CD4-positive, alpha-beta T cell (primary cell): Measurements from ENCODE around the gene C20orf144. TPM values are rescaled to one million over a fixed set of nuclear protein-coding genes. Genes with fewer than 3 reads are reported as not detected.
A peak's percentile ranks its signal among the peaks of the same experiment; 100 is the strongest.

Experiments
- ATAC-seq: fragments of 200-7000 bp; cut with Tn5 transposase; one replicate; pipeline ENCODE4 v1.10.0; 2022; ENCODE audit warnings: mild to moderate bottlenecking; ENCODE audit not compliant: poor library complexity
- CTCF ChIA-PET: fragments of 350-600 bp; sonication (Branson Sonifier 250); formaldehyde crosslinking; loops from one replicate; lab custom pipeline; 2021; ENCODE audit warnings: antibody characterized with exemption, inconsistent platforms; lab: Charles Lee
- POLR2A ChIA-PET: fragments of 350-600 bp; sonication (Branson Sonifier 250); formaldehyde crosslinking; loops from one replicate; lab custom pipeline; 2021; ENCODE audit warnings: antibody characterized with exemption, inconsistent platforms; lab: Charles Lee
- DNase-seq, 14 experiments: peaks; one replicate each; pipeline ENCODE4 v3.0.0-alpha.2; 2013 to 2020; ENCODE audit warnings: mixed read lengths in 2 of 14
- H3K27ac ChIP-seq, 2 donors: one replicate each; pipeline versions ENCODE4 v1.5.1 to v1.7.0; 2013; ENCODE audit warnings: low read length in 2 of 2, low read depth in 1 of 2, mild to moderate bottlenecking in 1 of 2
- H3K27me3 ChIP-seq, 2 experiments: 1 replicate in 1 of 2; 2 replicates in 1 of 2; pipeline versions ENCODE4 v1.6.1 to v1.7.0; 2013; ENCODE audit warnings: low read length in 2 of 2, control low read depth in 1 of 2, mild to moderate bottlenecking in 1 of 2, moderate library complexity in 1 of 2; ENCODE audit not compliant: insufficient read depth in 2 of 2, control insufficient read depth in 1 of 2
- H3K36me3 ChIP-seq: one replicate; pipeline ENCODE4 v1.6.1; 2013; ENCODE audit warnings: low read length, control low read depth; ENCODE audit not compliant: insufficient read depth
- H3K4me1 ChIP-seq: one replicate; pipeline ENCODE4 v1.6.1; 2013; ENCODE audit warnings: low read length, control low read depth; ENCODE audit not compliant: insufficient read depth
- H3K4me3 ChIP-seq: one replicate; pipeline ENCODE4 v1.5.1; 2013; ENCODE audit warnings: mild to moderate bottlenecking, low read length, moderate library complexity
- H3K9me3 ChIP-seq, 2 experiments: 1 replicate in 1 of 2; 2 replicates in 1 of 2; pipeline versions ENCODE4 v1.6.1 to v1.7.0; 2013; ENCODE audit warnings: low read length in 2 of 2, mild to moderate bottlenecking in 2 of 2, control low read depth in 1 of 2, moderate library complexity in 1 of 2; ENCODE audit not compliant: control insufficient read depth in 1 of 2, insufficient read depth in 1 of 2
- H3K27ac Mint-ChIP-seq: one replicate; pipeline ENCODE4 v1.8.0; 2020; ENCODE audit warnings: mixed read lengths
- H3K27me3 Mint-ChIP-seq: one replicate; pipeline ENCODE4 v1.8.0; 2021; ENCODE audit warnings: mixed read lengths
- H3K36me3 Mint-ChIP-seq: one replicate; pipeline ENCODE4 v1.8.0; 2021; ENCODE audit warnings: low read depth, mixed read lengths
- H3K4me1 Mint-ChIP-seq: one replicate; pipeline ENCODE4 v1.8.0; 2021; ENCODE audit warnings: low read depth, mixed read lengths
- H3K4me3 Mint-ChIP-seq: one replicate; pipeline ENCODE4 v1.8.0; 2020; ENCODE audit warnings: mild to moderate bottlenecking, mixed read lengths
- H3K9me3 Mint-ChIP-seq: one replicate; pipeline ENCODE4 v1.8.0; 2020; ENCODE audit warnings: mixed read lengths
- CTCF ChIP-seq: fragments of 200-600 bp; IDR thresholded peaks from one replicate; pipeline ENCODE4 v1.8.0; 2022; ENCODE audit warnings: antibody characterized with exemption, mild to moderate bottlenecking
- intact Hi-C, 2 experiments: fragments of 100-400 bp; cut with DNase I in 1 of 2; cut with micrococcal nuclease in 1 of 2; formaldehyde crosslinking; loops; one replicate each; pipeline versions ENCODE4 v1.15.1 to v1.9.0; 2023 to 2025; cut with DNase I, micrococcal nuclease
- total RNA-seq, 174 experiments: library from RNA in 2 of 174; stranded (reverse) in 2 of 174; gene quantifications; one replicate each; pipeline ENCODE4 v1.2.3 and lab custom pipeline; 2021 to 2026

The C20orf144 gene
- total RNA-seq, 2 experiments from 2014 or later, result 0.17 to 0.19 TPM

DNA sequence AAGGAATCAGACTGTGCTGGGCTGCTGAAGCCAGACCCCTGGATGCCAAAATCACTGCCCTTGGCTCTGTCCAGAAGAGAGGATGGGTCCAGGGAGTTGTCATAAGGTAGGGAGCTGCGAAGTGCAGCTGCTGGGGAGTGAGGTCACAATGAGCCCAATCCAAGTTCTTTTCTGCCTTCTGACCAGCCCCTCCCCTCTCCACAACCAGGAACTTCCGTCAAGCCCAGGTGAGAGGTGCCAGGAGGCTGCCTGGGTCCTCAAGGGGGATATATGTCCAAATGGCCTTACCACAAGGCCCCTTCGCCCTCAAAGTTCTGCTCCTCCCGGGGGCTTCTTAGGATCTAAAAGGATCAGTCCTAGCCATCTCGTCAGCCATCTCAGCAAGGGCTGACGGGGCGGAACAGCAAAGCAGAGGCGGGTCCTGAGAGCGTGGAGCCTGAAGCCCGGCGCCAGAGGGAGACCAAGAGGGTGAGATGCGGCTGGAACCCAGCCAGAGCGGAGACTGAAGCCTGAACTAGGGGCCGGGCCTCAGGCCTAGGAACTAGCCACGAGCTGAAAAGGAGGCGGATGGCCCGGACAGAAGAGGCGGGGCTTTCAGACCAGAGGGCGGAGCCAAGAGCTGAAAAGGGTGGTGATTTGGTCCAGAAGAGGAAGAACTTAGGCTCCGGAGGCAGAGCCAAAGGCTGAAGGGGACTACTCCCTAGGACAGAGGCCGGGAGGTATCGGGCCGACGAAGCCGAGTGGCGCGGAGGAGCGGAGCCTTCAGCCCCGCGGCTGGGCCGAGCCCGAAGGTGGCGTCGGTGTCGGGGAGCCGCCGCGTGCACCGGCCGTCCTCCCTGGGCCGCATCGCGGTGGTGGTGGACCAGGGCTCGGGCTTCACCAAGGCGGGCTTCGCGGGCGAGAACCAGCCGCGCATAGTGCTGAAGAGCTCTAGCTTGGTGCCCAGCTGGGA lies 4.4 kb downstream of the C20orf144 start, which contains the start of gene ACTL10:
Gene ACTL10, plus strand, starts transcription at position 651 of the 952 bp plus-strand sequence. CDS start 555 bp downstream, outside the sequence.
- TF ChIP-seq CTCF, result no peak
- CTCF ChIA-PET, result interaction anchor here (1.0 to 3.3 kb wide), 14 partner anchors 13 to 265 kb away, joined by 3 to 30 read pairs (median 12); partner anchors contain the start of genes CDK5RAP1, PXMP4 and SNTA1
- intact Hi-C loops, result loop anchor here (10.0 kb wide), 2 partner anchors 68 to 1712 kb away; partner anchors contain the start of genes PDRG1 (in 1 of the 2) and ZNF341 (in 1 of the 2)
- Mint-ChIP-seq H3K27ac (peak within 1 kb of the TSS; percentile 92), H3K4me1 (peaks cover 35% of the 10 kb centered on the region), H3K4me3 (peak within 1 kb of the TSS; percentile 93), H3K36me3 (no peaks in the 10 kb centered on the region), H3K27me3 (no peaks in the 10 kb centered on the region), H3K9me3 (no peaks in the 10 kb centered on the region)
- Histone ChIP-seq H3K27ac (peak within 1 kb of the TSS; percentile 63 to 69), H3K27me3 (no peaks in the 10 kb centered on the region), H3K4me1 (peaks cover 52% of the 10 kb centered on the region), H3K4me3 (peak within 1 kb of the TSS; percentile 72), H3K9me3 (no peaks in the 10 kb centered on the region), H3K36me3 (no peaks in the 10 kb centered on the region)
- ATAC-seq (peak; percentile 46), DNase-seq (peak; percentile 54 to 92 (median 69))
- POLR2A ChIA-PET, result interaction anchor here (0.6 to 4.0 kb wide), 11 partner anchors 13 to 265 kb away, joined by 3 to 45 read pairs (median 15); partner anchors contain the start of genes CBFA2T2, CDK5RAP1, PXMP4 and SNTA1

DNA sequence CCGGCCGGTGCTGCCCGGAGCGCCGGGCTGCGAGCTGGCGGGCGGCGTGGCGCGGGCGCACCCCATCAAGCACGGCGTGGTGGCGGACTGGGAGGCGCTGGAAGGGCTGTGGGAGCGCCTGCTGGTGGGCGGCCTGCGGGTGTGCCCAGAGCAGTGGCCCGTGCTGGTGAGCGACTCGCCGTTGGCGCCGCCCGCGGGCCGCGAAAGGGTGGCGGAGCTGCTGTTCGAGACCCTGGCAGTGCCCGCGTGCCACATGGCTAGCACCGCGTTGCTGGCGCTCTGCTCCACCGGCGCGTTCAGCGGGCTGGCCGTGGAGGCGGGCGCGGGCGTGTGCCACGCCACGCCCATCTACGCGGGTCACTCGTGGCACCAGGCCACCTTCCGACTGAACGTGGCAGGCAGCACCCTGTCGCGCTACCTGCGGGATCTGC lies 5.1 kb downstream of the C20orf144 start:
- Histone ChIP-seq H3K27me3 (no peaks in the 10 kb centered on the region), H3K36me3 (no peaks in the 10 kb centered on the region), H3K4me3 (peak overlapping the region; percentile 72), H3K9me3 (no peaks in the 10 kb centered on the region), H3K27ac (peak overlapping the region in 1 of 2 donors; percentile 69), H3K4me1 (peaks cover 52% of the 10 kb centered on the region)
- Mint-ChIP-seq H3K4me3 (peak overlapping the region; percentile 75), H3K4me1 (peaks cover 35% of the 10 kb centered on the region), H3K36me3 (no peaks in the 10 kb centered on the region), H3K27me3 (no peaks in the 10 kb centered on the region), H3K27ac (no peak overlapping the region), H3K9me3 (no peaks in the 10 kb centered on the region)
- TF ChIP-seq CTCF, result no peak
- ATAC-seq, result peak; percentile 4
- POLR2A ChIA-PET, result interaction anchor here (0.6 to 4.0 kb wide), 12 partner anchors 12 to 266 kb away, joined by 3 to 45 read pairs (median 10); partner anchors contain the start of genes CBFA2T2, CDK5RAP1, PXMP4 and SNTA1
- intact Hi-C loops, result loop anchor here (10.0 kb wide), 2 partner anchors 68 to 1712 kb away; partner anchors contain the start of genes PDRG1 (in 1 of the 2) and ZNF341 (in 1 of the 2)
- CTCF ChIA-PET, result interaction anchor here (0.6 to 3.3 kb wide), 44 partner anchors 11 to 290 kb away, joined by 3 to 30 read pairs (median 4); partner anchors contain the start of genes CBFA2T2, CDK5RAP1, E2F1 and PXMP4
- peak in 7 of 14 experiments; percentile 17 to 74 (median 40) for DNase-seq
